ENCODE data around the gene SLC9A5.

Gene SLC9A5

GRCh38 chr16:67317853-67318252 lies 69.1 kb downstream of the SLC9A5 start:
- no peak for DNase-seq

All from inflammatory macrophage treated with lipopolysaccharide for 4 hours (primary cell).